NCI-H524 treated with DMSO at 0.1 percent for 48 hours (cell line): ENCODE results near the gene LAPTM5.
"Not testable (repeated sequence)": the region's sequence is repeated elsewhere in the genome, so short reads cannot be mapped to it uniquely, and the experiment has no call there.

Experiments used
- DNase-seq: peaks from one replicate; lab custom pipeline; 2025; lab: John Stamatoyannopoulos, UW

The LAPTM5 gene

GRCh38 chr1:30693822-30694221 is 63.8 kb downstream of the LAPTM5 start:
- DNase-seq: no peak

- DNase-seq: no peak
Observed at GRCh38 chr1:30693366-30693765, 64.2 kb downstream of the LAPTM5 start.

GRCh38 chr1:30692948-30693301 is 64.6 kb downstream of the LAPTM5 start:
- no peak for DNase-seq

- no peak for DNase-seq
Observed at GRCh38 chr1:30692201-30692947, 65.2 kb downstream of the LAPTM5 start.

GRCh38 chr1:30691480-30691879 is 66.1 kb downstream of the LAPTM5 start:
- no peak for DNase-seq

GRCh38 chr1:30689901-30690645 is 67.5 kb downstream of the LAPTM5 start:
- DNase-seq: no peak

GRCh38 chr1:30688920-30689794 is 68.4 kb downstream of the LAPTM5 start:
- DNase-seq: no peak

GRCh38 chr1:30688516-30688915 is 69.1 kb downstream of the LAPTM5 start:
- DNase-seq: not testable (repeated sequence)

- no peak for DNase-seq
Observed at GRCh38 chr1:30687886-30688285, 69.7 kb downstream of the LAPTM5 start.

- no peak for DNase-seq
Observed at GRCh38 chr1:30686236-30686935, 71.2 kb downstream of the LAPTM5 start.

- DNase-seq: no peak
Observed at GRCh38 chr1:30685796-30686165, 71.8 kb downstream of the LAPTM5 start.

GRCh38 chr1:30684881-30685795 is 72.4 kb downstream of the LAPTM5 start:
- DNase-seq: peak; percentile 29

- DNase-seq: no peak
Observed at GRCh38 chr1:30684259-30684658, 73.3 kb downstream of the LAPTM5 start.

GRCh38 chr1:30683699-30684098 is 73.9 kb downstream of the LAPTM5 start:
- DNase-seq: no peak
